Neural cell (in vitro differentiated cells): ENCODE results near the gene MRPL28. TPM values are rescaled to one million over a fixed set of nuclear protein-coding genes. Genes with fewer than 3 reads are reported as not detected.

Source experiments
- H2AFZ ChIP-seq: fragments of 200-600, 300-800 bp; sonication (generic), shearing (Covaris generic); 2 replicates; pipeline ENCODE4 v1.6.0; 2014; ENCODE audit warnings: low read depth, mild to moderate bottlenecking, antibody characterized with exemption, low read length, moderate library complexity
- H3F3A ChIP-seq: fragments of 200-600 bp; shearing (Covaris generic); 2 replicates; pipeline ENCODE4 v1.6.1; 2016; ENCODE audit warnings: mild to moderate bottlenecking, moderate library complexity, mixed read lengths, antibody characterized with exemption, low read length; ENCODE audit not compliant: insufficient read depth, poor library complexity, severe bottlenecking
- H3K27ac ChIP-seq: fragments of 200-600, 300-800 bp; sonication (generic), shearing (Covaris generic); 2 replicates; pipeline ENCODE4 v1.5.1; 2014; ENCODE audit warnings: mild to moderate bottlenecking, low read length, moderate library complexity
- H3K27me3 ChIP-seq: fragments of 300-800, 200-600 bp; sonication (generic), shearing (Covaris generic); 2 replicates; pipeline ENCODE4 v1.6.0; 2014; ENCODE audit warnings: mild to moderate bottlenecking, low read depth, low read length, moderate library complexity; ENCODE audit not compliant: insufficient read depth
- H3K36me3 ChIP-seq: fragments of 300-800, 200-600 bp; sonication (generic), shearing (Covaris generic); 2 replicates; pipeline ENCODE4 v1.5.1; 2014; ENCODE audit warnings: mild to moderate bottlenecking, antibody characterized with exemption, low read length, moderate library complexity; ENCODE audit not compliant: insufficient read depth
- H3K4me2 ChIP-seq: fragments of 300-800, 200-600 bp; sonication (generic), shearing (Covaris generic); 2 replicates; pipeline ENCODE4 v1.6.0; 2014; ENCODE audit warnings: mild to moderate bottlenecking, low read length
- H3K4me3 ChIP-seq: fragments of 300-800, 200-600 bp; sonication (generic), shearing (Covaris generic); 2 replicates; pipeline ENCODE4 v1.5.1; 2014; ENCODE audit warnings: mild to moderate bottlenecking, low read length, moderate library complexity
- H3K79me2 ChIP-seq: fragments of 200-600 bp; shearing (Covaris generic); replicated peaks from 2 replicates; pipeline ENCODE4 v1.6.0; 2014; ENCODE audit warnings: mild to moderate bottlenecking, low read length, moderate library complexity; ENCODE audit not compliant: insufficient read depth
- H3K9ac ChIP-seq: fragments of 300-800, 200-600 bp; sonication (generic), shearing (Covaris generic); 2 replicates; pipeline ENCODE4 v1.6.1; 2016; ENCODE audit warnings: mild to moderate bottlenecking, low read length, mixed read lengths
- H3K9me2 ChIP-seq: fragments of 200-600 bp; shearing (Covaris generic); 2 replicates; pipeline ENCODE4 v1.6.1; 2016; ENCODE audit warnings: mild to moderate bottlenecking, low read length, mixed read lengths; ENCODE audit not compliant: insufficient read depth
- H3K9me3 ChIP-seq: fragments of 200-600, 300-800 bp; sonication (generic), shearing (Covaris generic); 2 replicates; pipeline ENCODE4 v1.6.1; 2016; ENCODE audit warnings: mild to moderate bottlenecking, mixed run types, low read length, moderate library complexity, mixed read lengths
- H4K20me1 ChIP-seq: fragments of 200-600 bp; shearing (Covaris generic); 2 replicates; pipeline ENCODE4 v1.6.1; 2016; ENCODE audit warnings: mild to moderate bottlenecking, mixed run types; ENCODE audit not compliant: insufficient read depth
- CTCF ChIP-seq: fragments of 450-650 bp; IDR thresholded peaks from 2 replicates; pipeline ENCODE4 v1.5.1; 2014; ENCODE audit warnings: antibody characterized with exemption, mild to moderate bottlenecking, moderate library complexity; ENCODE audit not compliant: poor library complexity, severe bottlenecking
- EP300 ChIP-seq: fragments of 450-650 bp; conservative IDR thresholded peaks from 2 replicates; pipeline ENCODE4 v1.6.1; 2014; ENCODE audit warnings: antibody characterized with exemption, mild to moderate bottlenecking, moderate library complexity; ENCODE audit not compliant: poor library complexity, severe bottlenecking
- EZH2 ChIP-seq: fragments of 200-600, 300-800 bp; shearing (Covaris generic), sonication (generic); IDR thresholded peaks from 2 replicates; pipeline ENCODE4 v1.6.1; 2014; ENCODE audit warnings: antibody characterized with exemption, low read length, borderline replicate concordance, mild to moderate bottlenecking; ENCODE audit not compliant: insufficient read depth, poor library complexity, severe bottlenecking
- MXI1 ChIP-seq: fragments of 450-650 bp; conservative IDR thresholded peaks from 2 replicates; pipeline ENCODE4 v1.6.1; 2014; ENCODE audit warnings: antibody characterized with exemption, mild to moderate bottlenecking; ENCODE audit not compliant: poor library complexity, severe bottlenecking
- POLR2AphosphoS5 ChIP-seq: IDR thresholded peaks from 2 replicates; pipeline ENCODE4 v1.6.1; 2012
- RAD21 ChIP-seq: fragments of 450-650 bp; conservative IDR thresholded peaks from 2 replicates; pipeline ENCODE4 v1.6.1; 2014; ENCODE audit warnings: antibody characterized with exemption, mild to moderate bottlenecking, moderate library complexity
- REST ChIP-seq: IDR thresholded peaks from 2 replicates; pipeline ENCODE4 v1.6.1; 2012; ENCODE audit warnings: borderline replicate concordance
- SMC3 ChIP-seq: fragments of 450-650 bp; conservative IDR thresholded peaks from 2 replicates; pipeline ENCODE4 v1.6.1; 2014; ENCODE audit warnings: antibody characterized with exemption, mild to moderate bottlenecking, moderate library complexity; ENCODE audit not compliant: poor library complexity
- TAF1 ChIP-seq: IDR thresholded peaks from 2 replicates; pipeline ENCODE4 v1.6.1; 2012; ENCODE audit warnings: low read depth
- polyA plus RNA-seq: library from polyadenylated mRNA; depleted of rRNA; stranded (reverse); fragments of >200 nt; gene quantifications from 2 replicates; pipeline ENCODE4 v1.2.3, GENCODE V29; 2014

Gene MRPL28
- polyA plus RNA-seq, 1 donor from 2014 or later, result 134 TPM

- H2AFZ ChIP-seq, result no peak overlapping the region
- peak overlapping the region; percentile 27 for H3K9ac ChIP-seq
- no peaks in the 10 kb centered on the region for H3K79me2 ChIP-seq
- TF ChIP-seq REST, result no peak
- TF ChIP-seq RAD21, result no peak
- no peak for TF ChIP-seq SMC3
- no peak for TF ChIP-seq EZH2
- TF ChIP-seq CTCF, result no peak
- TF ChIP-seq MXI1, result no peak
- H3K4me2 ChIP-seq, result peak overlapping the region; percentile 49
- no peaks in the 10 kb centered on the region for H3K9me2 ChIP-seq
- H3K36me3 ChIP-seq, result no peaks in the 10 kb centered on the region
- no peaks in the 10 kb centered on the region for H3K9me3 ChIP-seq
- no peaks in the 10 kb centered on the region for H4K20me1 ChIP-seq
- H3K4me3 ChIP-seq, result peak overlapping the region; percentile 61
- H3K27me3 ChIP-seq, result no peaks in the 10 kb centered on the region
- peak overlapping the region; percentile 49 for H3K27ac ChIP-seq
- H3F3A ChIP-seq, result no peaks in the 10 kb centered on the region
Observed at GRCh38 chr16:370979-371514, 709 bp upstream of the MRPL28 start.

- no peaks in the 10 kb centered on the region for H3F3A ChIP-seq
Observed at GRCh38 chr16:369866-370436, 387 bp downstream of the MRPL28 start.

GRCh38 chr16:369275-369865, 968 bp downstream of the MRPL28 start:
- Histone ChIP-seq H3K27me3 (no peaks in the 10 kb centered on the region), H2AFZ (no peak overlapping the region), H4K20me1 (no peaks in the 10 kb centered on the region), H3K9me2 (no peaks in the 10 kb centered on the region), H3F3A (no peaks in the 10 kb centered on the region), H3K9ac (peak overlapping the region; percentile 9), H3K79me2 (no peaks in the 10 kb centered on the region), H3K36me3 (no peaks in the 10 kb centered on the region), H3K9me3 (no peaks in the 10 kb centered on the region), H3K4me3 (peak overlapping the region; percentile 61), H3K4me2 (peak overlapping the region; percentile 59), H3K27ac (no peak overlapping the region)
- TF ChIP-seq RAD21 (no peak), SMC3 (no peak), POLR2AphosphoS5 (no peak), REST (no peak), MXI1 (no peak), TAF1 (no peak), EP300 (no peak), EZH2 (no peak)

More at GRCh38 chr16:369866-370436, 387 bp downstream of the MRPL28 start:
- Histone ChIP-seq H3K9me2 (no peaks in the 10 kb centered on the region), H4K20me1 (no peaks in the 10 kb centered on the region), H3K9ac (peak overlapping the region; percentile 38), H3K79me2 (no peaks in the 10 kb centered on the region), H3K4me3 (peak overlapping the region; percentile 61), H3K4me2 (peak overlapping the region; percentile 59), H2AFZ (no peak overlapping the region), H3K27me3 (no peaks in the 10 kb centered on the region), H3K9me3 (no peaks in the 10 kb centered on the region), H3K36me3 (no peaks in the 10 kb centered on the region), H3K27ac (no peak overlapping the region)
- no peak for TF ChIP-seq MXI1
